CD4-positive, alpha-beta T cell (primary cell): ENCODE measurements around the gene SERPINA6. TPM values are rescaled to one million over a fixed set of nuclear protein-coding genes. Genes with fewer than 3 reads are reported as not detected.

ENCODE experiments used
- ATAC-seq: fragments of 200-7000 bp; cut with Tn5 transposase; one replicate; pipeline ENCODE4 v1.10.0; 2022; ENCODE audit warnings: mild to moderate bottlenecking; ENCODE audit not compliant: poor library complexity
- CTCF ChIA-PET: fragments of 350-600 bp; sonication (Branson Sonifier 250); formaldehyde crosslinking; loops from one replicate; lab custom pipeline; 2021; ENCODE audit warnings: antibody characterized with exemption, inconsistent platforms; lab: Charles Lee
- POLR2A ChIA-PET: fragments of 350-600 bp; sonication (Branson Sonifier 250); formaldehyde crosslinking; loops from one replicate; lab custom pipeline; 2021; ENCODE audit warnings: antibody characterized with exemption, inconsistent platforms; lab: Charles Lee
- DNase-seq, 14 experiments: peaks; one replicate each; pipeline ENCODE4 v3.0.0-alpha.2; 2013 to 2020; ENCODE audit warnings: mixed read lengths in 2 of 14
- H3K27ac ChIP-seq, 2 donors: one replicate each; pipeline versions ENCODE4 v1.5.1 to v1.7.0; 2013; ENCODE audit warnings: low read length in 2 of 2, low read depth in 1 of 2, mild to moderate bottlenecking in 1 of 2
- H3K27me3 ChIP-seq, 2 experiments: 1 replicate in 1 of 2; 2 replicates in 1 of 2; pipeline versions ENCODE4 v1.6.1 to v1.7.0; 2013; ENCODE audit warnings: low read length in 2 of 2, control low read depth in 1 of 2, mild to moderate bottlenecking in 1 of 2, moderate library complexity in 1 of 2; ENCODE audit not compliant: insufficient read depth in 2 of 2, control insufficient read depth in 1 of 2
- H3K36me3 ChIP-seq: one replicate; pipeline ENCODE4 v1.6.1; 2013; ENCODE audit warnings: low read length, control low read depth; ENCODE audit not compliant: insufficient read depth
- H3K4me1 ChIP-seq: one replicate; pipeline ENCODE4 v1.6.1; 2013; ENCODE audit warnings: low read length, control low read depth; ENCODE audit not compliant: insufficient read depth
- H3K4me3 ChIP-seq: one replicate; pipeline ENCODE4 v1.5.1; 2013; ENCODE audit warnings: mild to moderate bottlenecking, low read length, moderate library complexity
- H3K9me3 ChIP-seq, 2 experiments: 1 replicate in 1 of 2; 2 replicates in 1 of 2; pipeline versions ENCODE4 v1.6.1 to v1.7.0; 2013; ENCODE audit warnings: low read length in 2 of 2, mild to moderate bottlenecking in 2 of 2, control low read depth in 1 of 2, moderate library complexity in 1 of 2; ENCODE audit not compliant: control insufficient read depth in 1 of 2, insufficient read depth in 1 of 2
- H3K27ac Mint-ChIP-seq: one replicate; pipeline ENCODE4 v1.8.0; 2020; ENCODE audit warnings: mixed read lengths
- H3K27me3 Mint-ChIP-seq: one replicate; pipeline ENCODE4 v1.8.0; 2021; ENCODE audit warnings: mixed read lengths
- H3K36me3 Mint-ChIP-seq: one replicate; pipeline ENCODE4 v1.8.0; 2021; ENCODE audit warnings: low read depth, mixed read lengths
- H3K4me1 Mint-ChIP-seq: one replicate; pipeline ENCODE4 v1.8.0; 2021; ENCODE audit warnings: low read depth, mixed read lengths
- H3K4me3 Mint-ChIP-seq: one replicate; pipeline ENCODE4 v1.8.0; 2020; ENCODE audit warnings: mild to moderate bottlenecking, mixed read lengths
- H3K9me3 Mint-ChIP-seq: one replicate; pipeline ENCODE4 v1.8.0; 2020; ENCODE audit warnings: mixed read lengths
- CTCF ChIP-seq: fragments of 200-600 bp; IDR thresholded peaks from one replicate; pipeline ENCODE4 v1.8.0; 2022; ENCODE audit warnings: antibody characterized with exemption, mild to moderate bottlenecking
- intact Hi-C, 2 experiments: fragments of 100-400 bp; cut with DNase I in 1 of 2; cut with micrococcal nuclease in 1 of 2; formaldehyde crosslinking; loops; one replicate each; pipeline versions ENCODE4 v1.15.1 to v1.9.0; 2023 to 2025; cut with DNase I, micrococcal nuclease
- total RNA-seq, 174 experiments: library from RNA in 2 of 174; stranded (reverse) in 2 of 174; gene quantifications; one replicate each; pipeline ENCODE4 v1.2.3 and lab custom pipeline; 2021 to 2026

SERPINA6 gene
- total RNA-seq, 2 experiments from 2014 or later: not detected

- H3K27me3 Mint-ChIP-seq: peaks cover 19% of the 10 kb centered on the region
- ATAC-seq (no peak), DNase-seq (no peak)
- Histone ChIP-seq H3K27ac (no peak overlapping the region), H3K36me3 (no peaks in the 10 kb centered on the region), H3K9me3 (peaks cover 11 to 22% of the 10 kb centered on the region in 2 experiments), H3K4me1 (no peaks in the 10 kb centered on the region), H3K27me3 (no peaks in the 10 kb centered on the region), H3K4me3 (no peak overlapping the region)
- H3K36me3 Mint-ChIP-seq: no peaks in the 10 kb centered on the region
- H3K4me1 Mint-ChIP-seq: no peaks in the 10 kb centered on the region
- ChIA-PET POLR2A (no interaction called here), CTCF (no interaction called here)
- H3K9me3 Mint-ChIP-seq: peaks cover 18% of the 10 kb centered on the region
- no peak overlapping the region for H3K27ac Mint-ChIP-seq
- no peak overlapping the region for H3K4me3 Mint-ChIP-seq
- intact Hi-C loops: no loop called here
- TF ChIP-seq CTCF: no peak
Measured at GRCh38 chr14:94305620-94306019, 17.5 kb downstream of the SERPINA6 start.

GRCh38 chr14:94304243-94304642 lies 18.9 kb downstream of the SERPINA6 start:
- intact Hi-C loops: no loop called here
- TF ChIP-seq CTCF: no peak

GRCh38 chr14:94303111-94303510 lies 20.0 kb downstream of the SERPINA6 start:
- Histone ChIP-seq H3K27ac (no peak overlapping the region), H3K9me3 (peaks cover 9 to 10% of the 10 kb centered on the region in 2 experiments), H3K4me3 (no peak overlapping the region), H3K36me3 (no peaks in the 10 kb centered on the region), H3K27me3 (peaks cover 0 to 1% of the 10 kb centered on the region in 2 experiments), H3K4me1 (no peaks in the 10 kb centered on the region)
- TF ChIP-seq CTCF: no peak
- intact Hi-C loops: no loop called here
- Mint-ChIP-seq H3K36me3 (no peaks in the 10 kb centered on the region), H3K4me1 (no peaks in the 10 kb centered on the region), H3K27me3 (peaks cover 10% of the 10 kb centered on the region), H3K4me3 (no peak overlapping the region), H3K9me3 (peaks cover 11% of the 10 kb centered on the region), H3K27ac (no peak overlapping the region)
- ChIA-PET CTCF (no interaction called here), POLR2A (no interaction called here)
- no peak for ATAC-seq
- no peak for DNase-seq

More at GRCh38 chr14:94304243-94304642, 18.9 kb downstream of the SERPINA6 start:
- Histone ChIP-seq H3K27me3 (no peaks in the 10 kb centered on the region), H3K4me1 (no peaks in the 10 kb centered on the region), H3K9me3 (peaks cover 11 to 13% of the 10 kb centered on the region in 2 experiments), H3K36me3 (no peaks in the 10 kb centered on the region), H3K27ac (no peak overlapping the region), H3K4me3 (no peak overlapping the region)
- DNase-seq: no peak
- CTCF ChIA-PET: no interaction called here
- H3K27ac Mint-ChIP-seq: no peak overlapping the region
- POLR2A ChIA-PET: no interaction called here
- no peak overlapping the region for H3K4me3 Mint-ChIP-seq
- H3K36me3 Mint-ChIP-seq: no peaks in the 10 kb centered on the region
- peaks cover 18% of the 10 kb centered on the region for H3K9me3 Mint-ChIP-seq
- H3K4me1 Mint-ChIP-seq: no peaks in the 10 kb centered on the region
- H3K27me3 Mint-ChIP-seq: peaks cover 17% of the 10 kb centered on the region
- no peak for ATAC-seq
